Left colon (tissue), 2 donors: ENCODE data around the gene PLA2R1. TPM values are rescaled to one million over a fixed set of nuclear protein-coding genes. Genes with fewer than 3 reads are reported as not detected.
A peak's percentile ranks its signal among the peaks of the same experiment; 100 is the strongest.

Experiments used
- ATAC-seq: fragments of 200-7000 bp; cut with Tn5 transposase; one replicate; pipeline ENCODE4 v1.9.1; 2020; ENCODE audit warnings: mild to moderate bottlenecking, moderate library complexity
- DNase-seq, 2 donors: peaks; one replicate each; pipeline ENCODE4 v3.0.0-alpha.2; 2020
- intact Hi-C, 2 donors: fragments of 100-400 bp; cut with DNase I in 1 of 2; cut with micrococcal nuclease in 1 of 2; formaldehyde crosslinking; loops; one replicate each; pipeline versions ENCODE4 v1.11.2 to v1.14.0; 2022; cut with DNase I, micrococcal nuclease
- total RNA-seq, 2 donors: library from RNA; stranded (reverse); fragmentation: NEBNext Ultra II Directional; extraction: Animal tissue kit (Norgen Biotek cat#: 25700); gene quantifications; one replicate each; pipeline ENCODE4 v1.2.1, GENCODE V29; 2021
- donor health status: DM: no; HTN: no; CAD: no.
- donor health status: DM: yes; HTN: yes; CAD: no.

PLA2R1 gene
- total RNA-seq, 2 donors from 2014 or later, result 6.8 to 11.4 TPM

GRCh38 chr2:159910951-159911350, 151.5 kb downstream of the PLA2R1 start:
- ATAC-seq (no peak), DNase-seq (no peak)
- intact Hi-C loops, result no loop called here

- ATAC-seq, result no peak
These were observed 153.8 kb downstream of the PLA2R1 start for GRCh38 chr2:159908623-159909022.

GRCh38 chr2:159907909-159908308, 154.5 kb downstream of the PLA2R1 start:
- no peak for DNase-seq
- no peak for ATAC-seq
- intact Hi-C loops, result no loop called here

More at GRCh38 chr2:159908623-159909022, 153.8 kb downstream of the PLA2R1 start:
- DNase-seq, result no peak
- intact Hi-C loops, result no loop called here

- intact Hi-C loops, result no loop called here
- peak; percentile 47 to 54 for DNase-seq
- peak; percentile 18 for ATAC-seq
These were observed 156.3 kb downstream of the PLA2R1 start for GRCh38 chr2:159905926-159906714.

- peak; percentile 88 to 92 for DNase-seq
- intact Hi-C loops, result no loop called here
These were observed 157.5 kb downstream of the PLA2R1 start for GRCh38 chr2:159904959-159905305.

GRCh38 chr2:159904127-159904958, 158.1 kb downstream of the PLA2R1 start, which contains the start of gene LY75:
Gene LY75 (minus strand): TSS chr2:159904756.
- DNase-seq (peak; percentile 88 to 90), ATAC-seq (peak; percentile 84)
- intact Hi-C loops, result no loop called here

More at GRCh38 chr2:159904959-159905305, 157.5 kb downstream of the PLA2R1 start:
- ATAC-seq, result peak; percentile 82

- peak; percentile 49 for ATAC-seq
- DNase-seq, result peak; percentile 55 to 69
- intact Hi-C loops, result no loop called here
These were observed 158.8 kb downstream of the PLA2R1 start for GRCh38 chr2:159903443-159904126.

GRCh38 chr2:159902722-159903121, 159.7 kb downstream of the PLA2R1 start:
- no peak for DNase-seq
- no peak for ATAC-seq
- intact Hi-C loops, result no loop called here

- DNase-seq (no peak), ATAC-seq (no peak)
- intact Hi-C loops, result no loop called here
These were observed 162.1 kb downstream of the PLA2R1 start for GRCh38 chr2:159900343-159900742.

GRCh38 chr2:159898441-159898840, 164.0 kb downstream of the PLA2R1 start:
- no peak for ATAC-seq
- DNase-seq, result no peak
- intact Hi-C loops, result no loop called here

- intact Hi-C loops, result no loop called here
- ATAC-seq, result no peak
- no peak for DNase-seq
These were observed 164.7 kb downstream of the PLA2R1 start for GRCh38 chr2:159897720-159898119.

- no peak for ATAC-seq
- DNase-seq, result no peak
- intact Hi-C loops, result no loop called here
These were observed 165.3 kb downstream of the PLA2R1 start for GRCh38 chr2:159897081-159897480.

- DNase-seq, result no peak
- intact Hi-C loops, result no loop called here
- no peak for ATAC-seq
These were observed 167.0 kb downstream of the PLA2R1 start for GRCh38 chr2:159895258-159896065.

GRCh38 chr2:159894145-159894838, 168.1 kb downstream of the PLA2R1 start:
- DNase-seq (no peak), ATAC-seq (no peak)
- intact Hi-C loops, result no loop called here

GRCh38 chr2:159892990-159893810, 169.2 kb downstream of the PLA2R1 start:
- DNase-seq (no peak), ATAC-seq (no peak)
- intact Hi-C loops, result no loop called here

- DNase-seq (no peak), ATAC-seq (peak; percentile 66)
- intact Hi-C loops, result no loop called here
These were observed 170.3 kb downstream of the PLA2R1 start for GRCh38 chr2:159891917-159892730.

GRCh38 chr2:159891267-159891588, 171.2 kb downstream of the PLA2R1 start:
- ATAC-seq (no peak), DNase-seq (no peak)
- intact Hi-C loops, result no loop called here
